Middle frontal gyrus (tissue), 1 donor: ENCODE data around the gene GMDS.
"Not testable (repeated sequence)": the region's sequence is repeated elsewhere in the genome, so short reads cannot be mapped to it uniquely, and the experiment has no call there.

ENCODE experiments used
- DNase-seq: peaks from one replicate; pipeline ENCODE4 v3.0.0-alpha.2; 2015; ENCODE audit warnings: low spot score; ENCODE audit errors: extremely low spot score

The GMDS gene

DNA sequence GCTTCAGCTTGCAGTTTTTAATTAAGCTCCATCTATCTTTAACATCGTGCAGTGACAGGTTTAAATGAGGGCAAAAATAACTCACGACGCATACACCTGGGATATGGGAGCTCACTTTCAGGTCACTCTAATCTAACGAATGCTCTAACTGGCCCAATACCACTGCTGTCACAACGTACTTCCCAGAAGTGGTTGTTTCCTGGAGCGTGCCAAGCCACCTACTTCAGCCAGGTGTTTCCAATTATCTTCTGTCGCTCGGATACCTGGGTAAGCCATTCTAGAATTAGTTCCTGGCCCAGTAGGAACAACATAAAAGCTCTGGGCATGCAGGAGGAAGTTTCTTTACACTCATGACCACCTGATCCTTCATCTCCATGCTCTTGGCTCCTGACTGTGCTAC lies 488.3 kb downstream of the GMDS start:
- DNase-seq, result no peak

DNA sequence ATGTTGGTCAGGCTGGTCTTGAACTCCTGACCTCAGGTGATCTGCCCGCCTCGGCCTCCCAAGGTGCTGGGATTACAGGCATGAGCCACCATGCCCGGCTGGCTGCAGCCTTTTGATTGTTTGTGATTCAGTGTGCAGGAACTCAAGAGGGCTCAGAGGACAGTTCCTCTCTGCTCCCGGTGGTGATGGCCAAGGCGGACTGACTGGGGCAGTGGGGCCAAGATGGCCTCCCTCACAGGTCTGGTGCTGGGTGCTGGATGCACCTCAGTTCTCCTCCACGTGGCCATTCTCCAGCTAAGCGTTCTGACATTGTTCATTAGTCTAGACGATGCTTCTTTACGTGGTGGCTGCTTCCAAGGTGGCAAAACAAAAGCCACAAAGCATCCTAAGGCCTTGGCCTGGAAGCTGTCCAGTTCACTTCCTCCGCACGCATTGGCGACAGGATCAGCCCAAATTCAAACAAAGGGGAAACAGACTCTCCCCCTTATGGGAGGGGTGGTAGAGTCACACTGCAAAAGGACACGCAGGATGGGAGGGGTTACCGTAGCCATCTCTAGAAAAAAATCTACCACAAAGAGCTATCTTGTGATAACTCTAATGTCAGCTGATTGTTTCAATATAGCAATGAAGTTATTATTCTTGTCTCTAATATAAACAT lies 488.8 kb downstream of the GMDS start:
- no peak for DNase-seq

DNA sequence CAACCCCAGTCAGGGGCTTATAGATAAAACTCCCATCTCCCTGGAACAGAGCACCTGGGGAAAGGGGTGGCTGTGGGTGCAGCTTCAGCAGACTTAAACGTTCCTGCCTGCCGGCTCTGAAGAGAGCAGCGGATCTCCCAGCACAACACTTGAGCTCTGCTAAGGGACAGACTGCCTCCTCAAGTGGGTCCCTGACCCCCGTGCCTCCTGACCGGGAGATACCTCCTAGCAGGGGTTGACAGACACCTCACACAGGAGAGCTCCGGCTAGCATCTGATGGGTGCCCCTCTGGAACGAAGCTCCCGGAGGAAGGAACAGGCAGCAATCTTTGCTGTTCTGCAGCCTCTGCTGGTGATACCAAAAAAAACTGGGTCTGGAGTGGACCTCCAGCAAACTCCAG lies 494.3 kb downstream of the GMDS start:
- DNase-seq, result not testable (repeated sequence)

DNA sequence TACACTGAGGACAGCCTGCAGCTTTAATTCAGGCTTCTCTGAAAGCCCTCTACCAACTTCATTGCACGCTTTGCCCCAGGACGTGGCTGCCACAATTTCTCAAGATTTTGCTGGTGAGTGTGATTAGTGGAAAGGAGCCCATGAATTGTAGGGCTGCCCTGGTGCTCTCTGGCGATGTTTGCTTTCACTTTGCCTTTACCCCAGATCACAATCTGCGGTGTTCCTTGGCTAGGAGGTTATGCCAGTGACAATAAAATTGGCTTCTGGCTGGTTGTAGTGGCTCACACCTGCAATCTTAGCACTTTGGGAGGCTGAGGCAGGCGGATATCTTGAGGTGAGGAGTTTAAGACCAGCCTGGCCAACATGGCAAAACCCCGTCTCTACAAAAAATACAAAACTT lies 496.4 kb downstream of the GMDS start:
- DNase-seq, result no peak

DNA sequence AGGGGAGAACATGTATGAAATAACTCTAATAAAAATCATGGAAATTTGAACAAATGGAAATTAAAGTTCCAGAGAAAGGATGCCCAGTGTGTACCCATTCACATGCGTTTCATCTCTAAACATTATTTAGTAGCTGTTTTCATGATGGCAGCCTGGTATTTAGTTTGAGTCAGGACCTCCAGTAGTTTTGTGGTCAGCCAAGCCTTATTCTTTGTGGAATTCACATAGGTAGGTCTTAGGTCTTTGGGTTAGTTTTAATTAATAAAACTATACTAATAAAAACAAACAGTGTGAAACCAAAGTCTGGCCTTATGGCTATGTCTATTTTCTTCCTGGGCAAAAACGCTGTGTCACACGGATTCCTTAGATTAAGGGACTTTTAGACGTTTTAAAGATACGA lies 497.9 kb downstream of the GMDS start:
- DNase-seq, result no peak

DNA sequence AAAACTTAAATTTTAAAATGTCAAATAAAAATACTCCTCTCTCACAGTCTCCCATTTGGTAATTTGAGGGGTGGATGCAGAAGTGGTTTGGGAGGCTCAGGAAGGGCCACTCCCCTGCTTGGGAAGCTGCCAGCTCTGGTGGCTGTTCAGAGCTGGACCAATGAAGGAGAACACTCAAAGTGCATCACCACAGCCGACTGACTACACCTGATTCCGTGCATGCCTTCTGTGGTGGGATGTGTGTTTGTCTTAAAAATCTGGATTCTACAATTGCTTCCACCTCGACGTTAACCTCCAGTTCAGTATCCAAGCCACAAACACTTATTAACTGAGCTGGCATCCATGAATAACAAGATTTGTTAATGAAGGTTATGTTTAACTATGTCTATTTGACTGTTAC lies 498.4 kb downstream of the GMDS start:
- DNase-seq, result no peak

DNA sequence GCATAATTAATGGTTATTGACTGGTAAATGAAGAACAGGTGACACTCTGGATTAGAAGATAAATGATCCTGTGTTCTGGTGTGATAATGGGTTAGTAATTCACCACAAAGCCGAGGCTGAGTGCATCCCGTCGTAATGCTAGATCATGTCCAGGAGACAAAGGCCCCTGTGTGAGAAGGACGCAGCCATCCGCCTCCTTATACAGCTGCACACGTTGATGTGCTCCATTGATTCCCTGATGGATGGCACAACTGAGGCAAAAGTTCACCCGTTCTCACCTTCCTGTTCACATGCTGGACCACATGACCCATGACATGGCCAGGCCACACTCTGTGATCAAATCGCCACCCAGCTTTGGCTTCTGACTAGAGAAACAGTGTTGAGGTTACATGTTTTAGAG lies 499.6 kb downstream of the GMDS start:
- no peak for DNase-seq

DNA sequence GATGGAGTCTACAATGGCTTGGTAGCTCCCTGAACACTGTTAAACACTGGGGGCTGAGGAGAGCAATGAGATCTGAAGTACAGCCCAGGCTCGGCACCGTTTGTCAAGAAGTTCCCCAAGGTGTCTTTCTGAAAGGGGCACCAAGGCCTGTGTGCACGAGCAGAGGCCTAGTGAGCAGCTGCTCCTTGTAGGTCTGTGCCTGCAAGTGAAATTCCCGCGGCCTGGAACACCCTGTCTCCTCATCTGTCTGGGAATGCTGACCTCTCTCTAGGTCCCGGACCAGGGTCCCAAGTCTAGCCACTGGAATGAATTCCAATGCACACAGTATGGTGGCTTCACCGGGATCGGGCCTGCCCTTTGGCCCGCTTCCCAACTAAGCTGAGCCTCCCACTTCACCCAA lies 500.9 kb downstream of the GMDS start:
- no peak for DNase-seq

DNA sequence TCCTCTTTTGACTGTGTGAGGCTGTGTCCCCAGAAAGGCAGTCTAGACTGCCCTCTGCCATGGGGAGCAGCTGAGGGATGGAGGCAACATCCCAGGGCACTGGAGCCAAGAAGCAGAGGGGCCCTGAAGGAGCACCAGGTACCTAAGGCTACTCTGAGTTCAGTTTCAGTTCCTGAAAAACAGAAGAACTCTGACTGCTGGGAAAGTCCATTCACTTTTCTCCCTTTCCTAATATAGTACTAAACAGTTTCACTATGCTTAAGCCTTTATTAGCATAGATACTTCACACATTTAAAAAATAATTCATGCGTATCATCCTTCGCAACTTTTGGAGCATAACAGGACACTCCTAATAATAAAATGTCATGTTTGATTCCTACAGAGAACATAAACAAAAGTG lies 505.7 kb downstream of the GMDS start:
- no peak for DNase-seq

DNA sequence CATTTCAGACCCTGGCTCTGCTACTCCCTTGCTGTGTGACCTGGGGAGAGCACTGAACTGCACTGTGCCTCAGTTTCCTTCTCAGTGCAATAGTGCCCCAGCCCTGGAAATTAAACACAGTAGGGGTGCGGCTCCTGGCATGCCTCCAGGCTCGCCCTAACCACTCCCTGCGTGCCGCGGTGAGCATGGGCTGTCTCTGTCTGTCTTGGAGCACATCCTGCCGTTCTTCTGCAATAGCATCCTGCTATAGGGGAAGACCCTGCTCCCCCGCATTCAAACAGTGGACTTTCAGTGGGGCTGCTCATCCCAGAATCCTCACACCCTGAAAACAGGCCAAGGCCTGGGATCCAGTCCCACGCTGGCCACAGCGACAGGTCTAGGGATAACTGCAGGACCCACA lies 506.2 kb downstream of the GMDS start:
- DNase-seq, result no peak

DNA sequence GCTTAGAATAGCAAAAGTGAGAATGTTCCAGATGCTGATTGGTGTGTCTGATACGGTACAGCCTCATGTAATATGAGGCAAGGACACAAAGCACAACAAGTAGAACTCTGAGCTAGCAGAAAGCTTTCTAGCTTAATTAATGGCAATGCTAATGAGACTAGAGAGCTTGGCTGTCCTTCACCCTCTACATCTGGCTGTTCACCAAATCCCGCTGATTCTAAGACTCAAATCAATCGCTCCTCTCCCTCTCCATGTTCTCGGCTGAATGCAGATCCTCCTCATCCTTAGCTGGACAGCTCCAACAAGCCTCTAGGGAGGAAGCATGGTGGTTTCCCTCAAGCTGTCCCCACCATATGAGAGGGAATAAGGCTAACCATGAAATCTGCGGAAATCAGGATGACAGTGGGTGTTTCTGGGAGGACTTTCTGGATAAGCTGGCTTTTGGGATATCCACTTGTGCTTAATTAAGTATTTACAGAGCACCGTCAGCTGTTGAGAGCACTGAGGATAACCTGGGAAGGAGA lies 506.8 kb downstream of the GMDS start:
- DNase-seq, result no peak

DNA sequence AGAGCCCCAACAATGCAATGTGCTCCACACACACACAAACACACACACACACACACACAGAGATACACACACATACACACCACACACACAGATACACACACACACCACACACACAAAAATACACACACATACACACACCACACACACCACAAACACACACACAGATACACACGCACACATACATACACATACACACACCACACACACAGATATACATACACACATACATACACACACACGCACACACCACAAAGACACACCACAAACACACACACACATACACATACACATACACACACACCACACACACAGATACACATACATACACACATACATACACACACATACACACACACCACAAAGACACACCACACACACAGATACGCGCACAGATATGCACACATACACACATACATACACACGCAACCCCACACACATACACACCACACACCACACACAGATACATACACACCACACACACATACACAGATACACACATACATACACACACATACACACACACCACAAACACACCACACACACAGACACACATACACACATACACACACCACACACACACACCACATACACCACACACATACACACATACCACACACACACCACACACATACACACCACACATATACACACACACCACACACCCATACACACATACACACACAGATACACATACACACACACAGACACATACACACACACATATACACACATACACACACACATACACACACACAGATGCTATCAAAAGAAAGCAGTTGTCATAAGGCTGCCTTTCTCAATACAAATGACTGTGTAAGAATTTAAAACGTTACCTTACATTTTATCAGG lies 507.7 kb downstream of the GMDS start:
- no peak for DNase-seq

DNA sequence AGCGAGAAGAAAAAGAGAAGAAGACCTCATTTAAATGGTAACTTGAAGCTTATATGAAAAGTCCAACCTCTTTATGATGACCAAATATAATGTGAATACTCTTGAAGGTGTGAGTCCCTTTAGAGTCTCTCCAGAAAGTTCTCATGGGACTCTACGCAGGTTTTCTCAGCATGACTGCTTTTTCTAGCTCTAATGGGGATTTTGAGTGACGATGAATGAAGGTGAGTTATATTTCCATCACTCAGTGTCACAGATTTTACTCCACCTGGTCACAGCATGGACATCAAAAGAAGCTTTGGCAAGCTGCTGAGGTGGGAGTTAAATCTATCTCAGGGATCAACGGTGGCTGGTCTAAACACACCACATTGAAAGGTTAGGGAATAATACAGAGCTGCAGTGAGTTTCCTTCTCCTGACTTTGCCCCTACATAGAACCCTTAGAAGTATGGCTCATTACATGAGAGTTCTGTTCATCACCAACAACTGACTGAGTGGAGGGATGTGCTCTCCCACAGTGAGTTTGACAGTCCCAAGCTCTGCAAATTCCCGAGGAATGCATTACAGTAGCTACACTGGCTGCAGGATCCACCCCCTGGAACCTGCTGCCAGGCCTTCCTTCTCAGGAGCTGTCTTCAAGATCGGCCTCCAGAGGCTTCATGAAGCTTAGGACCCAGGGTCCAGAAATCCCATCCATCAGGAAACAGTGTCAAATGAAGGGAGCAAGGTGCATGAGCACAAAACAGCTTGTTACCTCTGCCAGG lies 508.9 kb downstream of the GMDS start:
- no peak for DNase-seq

DNA sequence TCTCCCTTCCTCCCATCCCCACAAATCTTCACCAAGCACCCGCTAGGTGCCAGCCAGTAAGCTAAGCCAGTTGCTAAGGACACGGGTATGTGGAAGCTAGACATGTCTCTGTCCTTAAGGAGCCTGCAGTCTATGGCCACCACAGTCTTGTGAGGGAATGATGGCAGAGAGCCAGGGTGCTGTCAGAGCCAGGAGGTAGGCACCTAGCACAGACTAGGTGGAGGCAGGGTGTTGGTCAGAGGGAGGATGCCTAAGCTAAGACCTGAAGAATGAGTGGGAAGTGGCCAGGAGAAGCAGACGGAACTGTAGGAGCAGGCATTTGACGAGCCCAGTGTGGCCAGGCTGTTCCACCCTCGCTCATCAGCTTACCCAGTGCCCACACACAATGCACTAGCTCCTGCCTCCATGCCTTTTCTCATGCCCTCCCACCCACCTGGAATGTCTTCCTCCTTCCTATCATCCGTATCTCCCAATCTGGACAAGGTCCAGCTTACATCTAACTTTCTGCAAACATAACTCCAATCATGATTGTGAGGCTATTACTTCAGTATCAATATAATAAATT lies 510.1 kb downstream of the GMDS start:
- DNase-seq, result no peak

DNA sequence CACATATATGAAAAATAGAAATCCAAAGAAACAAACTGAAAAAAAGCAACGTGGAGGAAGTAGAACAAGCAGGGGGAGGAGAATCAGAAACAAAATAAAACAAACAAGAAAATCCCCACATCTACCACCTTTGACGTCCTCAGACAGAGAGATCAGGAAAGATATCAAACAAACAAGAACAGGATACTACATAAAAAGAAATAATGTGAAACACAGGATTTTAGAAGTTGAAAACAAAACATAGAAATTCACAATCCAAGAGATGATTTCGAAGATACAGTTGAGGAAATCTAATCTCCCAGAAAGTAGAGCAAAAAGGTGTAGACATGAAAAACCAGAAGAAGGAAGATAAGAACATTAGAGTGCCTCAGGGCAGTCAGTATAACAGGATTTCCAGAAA lies 514.5 kb downstream of the GMDS start:
- DNase-seq, result no peak

DNA sequence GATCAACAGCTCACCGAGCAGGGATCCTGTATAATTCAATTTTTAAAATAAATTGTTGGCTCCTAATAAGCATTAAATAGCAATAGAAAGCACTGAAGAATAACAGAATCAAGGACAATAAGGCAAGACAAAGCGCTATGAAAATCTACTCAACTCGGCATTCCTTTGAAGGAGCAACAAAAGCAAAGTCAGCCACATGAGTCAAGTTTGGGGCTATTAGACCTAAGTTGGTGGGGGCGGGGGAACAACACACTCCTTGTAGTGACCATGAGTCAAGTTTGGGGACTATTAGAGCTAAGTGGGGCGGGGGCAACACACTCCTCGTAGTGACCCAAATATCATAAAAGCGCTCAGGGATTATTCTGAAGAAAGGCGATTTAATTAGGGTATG lies 515.7 kb downstream of the GMDS start:
- no peak for DNase-seq

DNA sequence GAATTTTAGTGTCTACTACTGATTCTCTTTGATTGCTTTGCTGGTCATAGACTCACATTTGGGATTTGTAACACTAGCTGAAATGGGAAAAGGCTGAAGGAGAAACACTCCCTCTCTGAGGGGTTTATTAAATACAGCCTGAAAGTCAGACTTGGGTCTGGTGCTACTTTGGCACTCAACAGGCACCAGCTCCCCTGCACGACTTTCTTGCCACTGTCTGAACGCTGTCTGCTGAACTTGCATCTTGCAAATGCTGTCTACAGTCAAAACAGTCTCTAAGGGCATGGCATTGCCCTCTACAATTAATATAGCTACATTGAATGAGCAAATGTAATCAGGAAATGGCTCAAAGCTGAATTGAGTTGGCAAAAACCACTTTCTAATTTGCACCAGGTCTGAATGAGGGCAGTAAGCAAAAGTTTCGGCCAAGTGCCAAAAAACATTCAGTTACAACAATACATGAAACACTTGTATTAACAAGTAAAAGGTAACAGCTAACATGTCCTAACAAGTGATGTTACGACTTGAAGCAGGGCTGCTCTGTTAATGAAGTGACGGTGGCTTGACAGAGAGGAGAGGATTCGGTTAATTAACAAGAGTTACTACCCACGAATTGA lies 516.2 kb downstream of the GMDS start:
- DNase-seq, result no peak

DNA sequence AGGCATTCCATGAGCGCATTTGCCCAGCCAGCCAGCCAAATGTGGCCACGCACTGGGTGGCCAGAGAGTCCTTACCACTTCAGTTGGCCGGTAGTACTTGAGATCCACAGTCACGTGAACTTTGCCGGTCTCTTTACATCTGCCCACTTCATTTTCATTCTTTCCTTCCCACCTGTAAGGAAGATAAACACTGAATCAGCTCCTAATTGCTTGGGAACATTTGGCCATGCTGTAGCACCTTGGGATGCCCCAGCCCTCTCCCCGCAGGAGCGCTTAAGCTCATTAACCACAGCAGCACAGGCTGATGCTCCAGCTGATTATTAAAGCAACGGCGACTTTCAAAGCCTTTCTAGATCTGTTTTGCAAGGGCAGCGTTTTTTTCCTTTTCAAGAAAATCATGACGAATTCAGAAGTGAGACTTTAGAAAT lies 519.0 kb downstream of the GMDS start:
- DNase-seq, result no peak

DNA sequence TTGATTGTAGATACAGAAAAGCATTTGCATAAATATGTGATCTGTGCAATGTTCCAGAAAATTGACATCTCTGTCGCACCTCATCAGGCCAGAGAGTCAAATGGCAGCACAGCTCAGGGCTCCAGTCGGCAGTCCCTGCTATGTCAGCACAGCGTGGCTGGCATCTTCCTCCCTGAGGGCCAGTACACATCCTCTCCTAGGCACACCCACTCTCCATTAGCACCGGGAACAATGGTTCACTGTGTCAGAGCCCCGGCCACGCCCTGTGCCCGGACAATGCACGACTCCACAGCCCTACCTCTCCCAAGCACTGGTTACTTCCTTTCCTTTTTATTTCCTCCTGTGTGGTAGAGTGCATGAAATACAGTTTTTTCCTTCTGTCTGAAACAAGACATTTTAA lies 520.8 kb downstream of the GMDS start:
- DNase-seq, result no peak

DNA sequence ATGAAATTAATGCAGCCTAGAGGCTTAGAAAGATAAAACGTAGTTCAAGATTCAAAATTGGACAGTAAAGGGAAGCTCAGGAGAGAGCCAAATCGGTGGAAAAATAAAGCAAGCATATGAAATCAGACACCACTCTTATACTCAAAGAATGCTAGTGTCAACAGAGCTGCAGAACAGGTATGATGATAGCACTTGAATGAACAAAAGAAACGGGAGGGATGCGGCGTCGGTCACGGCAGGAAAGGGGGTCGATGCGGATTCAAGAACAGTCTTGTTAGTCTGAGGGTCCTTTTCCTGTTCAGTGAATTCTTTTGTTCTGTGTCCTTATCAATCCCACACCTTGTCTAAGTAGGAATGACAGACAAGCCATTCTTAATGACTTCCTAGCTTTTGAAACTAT lies 521.3 kb downstream of the GMDS start:
- no peak for DNase-seq

DNA sequence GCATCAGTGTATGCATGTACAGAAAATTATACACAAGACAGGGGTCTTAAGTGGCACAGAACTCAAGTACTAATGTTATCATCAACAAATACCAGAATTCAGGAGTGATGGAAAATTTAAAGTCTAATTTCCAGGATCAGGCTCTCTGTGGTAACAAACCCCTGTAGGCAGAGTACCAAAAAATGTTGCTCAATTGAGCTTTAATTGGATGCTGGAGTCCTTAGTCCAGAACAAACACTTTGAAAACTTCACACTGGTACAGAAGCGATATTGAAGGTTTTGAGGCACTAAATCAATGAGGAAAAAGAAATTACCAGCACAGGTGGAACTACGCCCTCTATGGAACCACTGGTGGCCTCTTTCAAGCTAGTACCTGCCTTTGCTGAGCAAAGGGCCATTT lies 522.6 kb downstream of the GMDS start:
- no peak for DNase-seq
